ENCODE data around the gene TCN2.

DNA sequence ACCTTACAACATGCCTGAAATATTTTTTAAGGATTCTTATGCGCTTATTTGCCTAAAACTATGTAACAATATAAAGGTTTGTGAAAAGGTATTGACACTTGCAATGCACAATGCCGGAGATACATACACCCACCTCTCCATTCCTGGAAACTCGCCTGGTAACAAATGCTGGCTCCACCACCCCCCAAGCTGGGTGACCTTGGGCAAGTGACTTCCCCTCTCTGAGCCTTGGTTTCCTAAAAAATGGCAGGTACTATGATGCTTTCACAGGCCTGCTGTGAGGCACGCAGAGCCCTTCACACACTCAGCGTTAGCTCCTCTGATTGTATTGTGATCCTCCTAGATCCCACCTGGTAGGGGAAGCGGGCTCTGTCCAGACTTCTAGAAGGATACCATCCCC lies 34.8 kb upstream of the TCN2 start:
- TF ChIP-seq, protein P1, sequence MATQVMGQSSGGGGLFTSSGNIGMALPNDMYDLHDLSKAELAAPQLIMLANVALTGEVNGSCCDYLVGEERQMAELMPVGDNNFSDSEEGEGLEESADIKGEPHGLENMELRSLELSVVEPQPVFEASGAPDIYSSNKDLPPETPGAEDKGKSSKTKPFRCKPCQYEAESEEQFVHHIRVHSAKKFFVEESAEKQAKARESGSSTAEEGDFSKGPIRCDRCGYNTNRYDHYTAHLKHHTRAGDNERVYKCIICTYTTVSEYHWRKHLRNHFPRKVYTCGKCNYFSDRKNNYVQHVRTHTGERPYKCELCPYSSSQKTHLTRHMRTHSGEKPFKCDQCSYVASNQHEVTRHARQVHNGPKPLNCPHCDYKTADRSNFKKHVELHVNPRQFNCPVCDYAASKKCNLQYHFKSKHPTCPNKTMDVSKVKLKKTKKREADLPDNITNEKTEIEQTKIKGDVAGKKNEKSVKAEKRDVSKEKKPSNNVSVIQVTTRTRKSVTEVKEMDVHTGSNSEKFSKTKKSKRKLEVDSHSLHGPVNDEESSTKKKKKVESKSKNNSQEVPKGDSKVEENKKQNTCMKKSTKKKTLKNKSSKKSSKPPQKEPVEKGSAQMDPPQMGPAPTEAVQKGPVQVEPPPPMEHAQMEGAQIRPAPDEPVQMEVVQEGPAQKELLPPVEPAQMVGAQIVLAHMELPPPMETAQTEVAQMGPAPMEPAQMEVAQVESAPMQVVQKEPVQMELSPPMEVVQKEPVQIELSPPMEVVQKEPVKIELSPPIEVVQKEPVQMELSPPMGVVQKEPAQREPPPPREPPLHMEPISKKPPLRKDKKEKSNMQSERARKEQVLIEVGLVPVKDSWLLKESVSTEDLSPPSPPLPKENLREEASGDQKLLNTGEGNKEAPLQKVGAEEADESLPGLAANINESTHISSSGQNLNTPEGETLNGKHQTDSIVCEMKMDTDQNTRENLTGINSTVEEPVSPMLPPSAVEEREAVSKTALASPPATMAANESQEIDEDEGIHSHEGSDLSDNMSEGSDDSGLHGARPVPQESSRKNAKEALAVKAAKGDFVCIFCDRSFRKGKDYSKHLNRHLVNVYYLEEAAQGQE (IDR thresholded peaks at IDR 0.05; ENCODE audit: insufficient read depth in 1 of 2, low read depth in 2 of 2, low read length in 2 of 2) = no peak
- TF ChIP-seq SIN3A (IDR thresholded peaks at IDR 0.05; ENCODE audit: borderline replicate concordance, insufficient read depth, low read length) (no peak), TAF1 (IDR thresholded peaks at IDR 0.05; ENCODE audit: borderline replicate concordance, insufficient read depth, low read length) (no peak), POLR2AphosphoS5 (IDR thresholded peaks at IDR 0.05; ENCODE audit: low read depth, low read length) (no peak)
